ACHN (cell line): Measurements from ENCODE around the gene SUMO4.

Experiments used
- DNase-seq: peaks from one replicate; pipeline ENCODE4 v3.0.0-alpha.2; 2015
- in situ Hi-C: cut with HindIII; loops from 2 replicates; pipeline ENCODE4 v1.10.0; 2017; ENCODE audit warnings: low sequenced_read_pairs, low pct_ligation_motif_present, low pct_unique_long_range_greater_than_20kb

Gene SUMO4

DNA sequence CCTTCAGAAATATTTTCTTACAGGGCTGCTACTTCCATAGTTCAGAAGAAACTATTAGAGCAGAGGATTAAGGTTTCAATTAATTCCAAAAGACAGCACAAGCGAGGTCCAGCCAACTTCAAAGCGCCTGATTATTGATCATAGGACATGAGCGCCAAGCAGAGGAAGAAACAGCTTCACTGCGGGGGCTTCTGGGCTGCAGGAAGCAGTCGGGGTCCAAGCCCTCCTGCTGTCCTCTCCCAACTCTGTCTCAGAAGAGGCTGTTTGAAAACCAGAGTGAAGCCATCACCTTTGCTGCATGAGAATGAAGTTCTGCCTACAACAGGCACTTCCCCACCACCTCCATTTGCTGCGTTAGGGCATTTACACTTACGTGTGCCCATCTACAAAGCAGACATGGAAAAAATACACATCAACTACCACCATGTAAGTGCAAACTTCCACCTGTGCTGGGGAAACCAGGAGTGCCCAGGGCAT, 23.9 kb downstream of the SUMO4 start:
- in situ Hi-C loops = no loop called here
- DNase-seq = no peak

DNA sequence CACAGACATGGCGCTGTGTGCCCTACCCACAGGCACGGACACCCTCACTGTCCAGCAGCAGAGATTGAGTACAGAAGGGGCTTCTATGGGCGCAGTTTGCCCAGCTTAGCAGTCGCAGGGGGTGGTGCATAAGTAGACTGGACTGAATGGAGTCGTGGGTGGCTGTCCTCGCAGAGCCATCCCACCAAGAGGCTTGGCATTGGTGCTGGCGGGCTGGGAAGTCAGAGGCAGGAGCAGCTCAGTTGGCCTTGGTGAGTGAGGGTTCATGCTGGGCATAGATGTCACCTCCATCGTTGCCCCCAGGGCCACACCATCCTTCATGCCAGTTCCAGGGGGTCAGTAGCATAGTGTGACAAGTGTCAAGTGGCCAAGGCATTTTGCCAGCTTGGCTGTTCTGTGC, 25.2 kb downstream of the SUMO4 start:
- in situ Hi-C loops = loop anchor here (25.0 kb wide), 1 partner anchor 338 kb away; no protein-coding TSS in a partner anchor
- DNase-seq = no peak

DNA sequence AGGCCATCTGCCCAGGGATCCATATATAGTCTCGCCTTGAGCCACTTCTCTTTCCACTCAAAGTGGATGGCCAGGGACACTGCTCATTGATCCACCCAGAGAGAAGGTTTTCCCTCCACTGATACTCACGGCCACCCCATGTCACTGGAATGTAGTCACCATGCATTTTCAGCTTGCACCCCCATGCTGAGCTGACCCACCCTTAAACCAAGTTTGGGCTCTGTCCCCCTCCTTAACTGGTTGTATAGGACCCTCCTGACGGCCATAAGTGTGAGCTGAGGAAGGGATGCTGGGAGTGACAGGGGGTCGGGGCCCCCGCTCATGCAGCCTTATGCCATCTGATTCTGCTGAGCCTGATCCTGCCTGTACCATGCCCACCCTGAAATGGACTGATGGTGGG, 25.7 kb downstream of the SUMO4 start:
- in situ Hi-C loops = loop anchor here (25.0 kb wide), 1 partner anchor 338 kb away; no protein-coding TSS in a partner anchor
- DNase-seq = no peak

DNA sequence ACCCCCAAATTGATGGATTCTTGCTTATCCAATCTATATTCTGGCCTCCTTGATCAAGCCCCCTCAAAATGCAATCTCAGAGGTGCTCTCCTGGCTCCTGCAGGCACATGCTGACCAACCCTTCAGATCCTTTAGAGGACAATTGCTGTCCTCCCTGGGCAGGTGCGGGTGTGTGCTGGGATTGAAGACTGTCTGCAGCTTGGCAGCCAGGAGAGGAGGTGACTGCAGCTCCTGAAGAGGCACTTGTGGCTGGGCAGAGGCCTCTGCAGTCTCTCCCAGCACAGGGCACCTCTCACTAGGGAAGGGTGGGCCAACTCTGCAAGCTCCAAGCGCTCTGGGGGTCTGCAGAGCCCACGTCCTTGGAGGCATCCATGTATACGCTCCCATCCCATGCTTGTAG, 28.5 kb downstream of the SUMO4 start:
- no peak for DNase-seq
- in situ Hi-C loops = loop anchor here (25.0 kb wide), 1 partner anchor 341 kb away; no protein-coding TSS in a partner anchor

DNA sequence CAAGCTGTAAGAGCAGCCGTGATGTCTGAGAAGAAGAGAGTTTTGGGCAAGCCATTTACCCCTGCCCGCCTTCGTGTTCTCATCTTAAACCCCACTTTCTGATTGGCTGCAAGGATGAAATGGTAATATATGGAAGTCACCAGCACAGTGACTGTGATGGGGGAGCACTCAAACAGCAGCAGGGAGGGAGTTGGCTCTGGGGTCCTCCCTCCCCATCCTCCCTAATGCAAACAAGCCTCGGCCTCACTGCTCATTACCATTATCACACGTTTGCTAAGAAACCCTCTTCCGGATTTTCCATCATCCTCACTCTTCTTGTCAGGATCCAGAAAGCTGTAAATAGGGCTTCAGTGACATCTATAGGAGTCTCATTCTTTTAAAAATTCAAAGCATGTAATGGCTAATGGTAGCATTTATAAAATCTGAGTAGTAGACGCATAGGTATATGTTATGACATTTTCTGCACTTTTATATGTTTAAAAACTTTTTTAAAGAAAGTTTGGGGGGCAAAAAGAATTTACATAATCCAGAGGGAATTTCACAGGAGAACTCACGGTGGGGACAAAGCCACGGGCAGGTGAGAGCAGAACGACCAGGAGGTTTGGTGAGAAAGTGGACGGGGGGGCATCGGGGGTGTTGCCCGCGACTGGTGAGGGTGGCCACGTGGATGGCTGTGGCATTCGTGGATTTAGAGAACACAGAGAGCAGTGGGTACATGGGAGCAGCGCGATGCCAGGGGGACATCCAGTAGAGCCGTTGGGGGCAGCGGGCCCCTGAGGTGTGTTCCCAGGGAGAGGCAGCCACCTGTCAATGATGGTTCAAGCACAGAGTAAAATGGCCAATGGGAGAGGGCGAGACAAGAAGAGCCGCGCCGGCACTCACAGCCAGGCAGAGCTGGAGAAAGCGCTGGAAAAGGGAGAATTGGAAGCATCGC, 29.6 kb downstream of the SUMO4 start:
- no peak for DNase-seq
- in situ Hi-C loops = loop anchor here (25.0 kb wide), 1 partner anchor 342 kb away; no protein-coding TSS in a partner anchor

DNA sequence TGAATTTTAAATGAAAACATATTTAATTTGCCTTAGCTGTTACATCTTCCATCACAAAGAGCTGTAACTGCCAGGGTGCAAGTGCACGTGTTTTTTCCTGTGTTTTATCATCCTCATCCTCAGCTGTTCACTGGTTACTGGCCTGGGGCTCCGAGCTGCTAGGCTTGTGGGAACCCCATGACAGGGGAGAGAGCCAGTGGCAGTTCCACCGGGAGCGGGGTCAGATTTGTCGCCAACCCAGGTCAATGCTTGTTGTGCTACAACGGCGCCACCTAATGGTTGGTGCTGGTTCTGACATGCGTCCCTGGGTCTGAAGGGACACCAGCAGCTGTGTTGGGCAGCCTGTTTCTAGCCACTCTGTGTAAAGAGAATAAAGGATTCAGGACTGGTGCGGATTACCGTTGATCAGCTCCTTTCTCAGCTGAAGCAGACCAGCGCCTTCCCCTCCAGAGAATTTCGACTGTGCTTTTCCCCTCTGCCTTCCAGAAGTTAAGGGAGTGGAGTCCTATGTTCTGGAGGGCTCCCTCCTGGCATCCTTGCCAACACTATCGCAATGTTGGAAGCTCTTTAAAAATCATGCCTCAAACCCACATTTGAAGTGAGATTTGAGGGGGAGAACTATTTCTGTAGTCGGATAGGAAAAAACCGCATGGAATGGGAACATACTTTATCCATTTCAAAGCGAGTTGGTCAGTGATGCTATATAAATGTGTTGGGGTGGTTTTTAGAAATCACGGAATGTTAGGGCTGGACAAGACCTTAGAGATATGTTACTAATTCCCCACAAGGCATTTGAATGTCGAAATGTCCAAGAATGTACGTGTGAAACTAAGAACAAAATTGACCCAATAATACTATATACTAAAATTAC, 32.1 kb downstream of the SUMO4 start:
- in situ Hi-C loops = loop anchor here (25.0 kb wide), 1 partner anchor 345 kb away; no protein-coding TSS in a partner anchor
- peak; percentile 70 for DNase-seq

DNA sequence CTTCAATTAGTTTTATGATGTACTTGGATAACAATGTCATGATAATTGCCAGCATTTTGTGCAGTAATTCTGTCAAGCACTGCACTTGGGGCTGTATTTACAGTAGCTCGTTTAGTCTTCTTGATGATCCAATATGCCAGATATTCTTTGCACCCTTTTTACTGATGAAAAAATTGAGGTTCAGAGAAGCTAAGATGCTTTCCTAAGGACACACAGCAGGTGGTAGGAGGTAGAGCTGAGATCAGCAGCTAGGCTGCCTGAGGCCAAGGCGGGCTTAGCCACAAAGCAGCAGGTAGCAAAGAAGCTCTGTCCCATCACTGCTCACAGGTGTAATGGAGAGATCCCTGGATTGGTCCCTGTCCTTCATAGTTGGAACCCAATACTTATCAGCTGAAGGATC, 33.3 kb downstream of the SUMO4 start:
- in situ Hi-C loops = loop anchor here (25.0 kb wide), 1 partner anchor 346 kb away; no protein-coding TSS in a partner anchor
- no peak for DNase-seq

DNA sequence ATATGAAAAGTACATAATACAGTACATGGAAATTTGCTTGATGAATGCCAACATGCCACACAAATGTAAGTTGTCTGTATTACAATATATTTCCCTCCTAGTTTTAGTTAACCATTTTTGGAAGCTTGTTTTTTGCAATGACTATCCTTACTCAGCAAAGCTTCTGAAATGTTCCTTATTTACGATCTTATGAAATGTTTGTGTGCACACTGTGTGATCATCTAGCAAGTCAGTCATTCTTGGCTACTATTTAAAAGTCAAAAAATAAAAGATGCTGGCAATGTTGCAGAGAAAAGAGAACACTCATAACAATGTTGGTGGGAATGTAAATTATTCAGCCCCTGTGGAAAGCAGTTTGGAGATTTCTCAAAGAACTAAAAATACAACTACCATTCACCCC, 33.8 kb downstream of the SUMO4 start:
- in situ Hi-C loops = loop anchor here (25.0 kb wide), 1 partner anchor 347 kb away; no protein-coding TSS in a partner anchor
- DNase-seq = no peak

DNA sequence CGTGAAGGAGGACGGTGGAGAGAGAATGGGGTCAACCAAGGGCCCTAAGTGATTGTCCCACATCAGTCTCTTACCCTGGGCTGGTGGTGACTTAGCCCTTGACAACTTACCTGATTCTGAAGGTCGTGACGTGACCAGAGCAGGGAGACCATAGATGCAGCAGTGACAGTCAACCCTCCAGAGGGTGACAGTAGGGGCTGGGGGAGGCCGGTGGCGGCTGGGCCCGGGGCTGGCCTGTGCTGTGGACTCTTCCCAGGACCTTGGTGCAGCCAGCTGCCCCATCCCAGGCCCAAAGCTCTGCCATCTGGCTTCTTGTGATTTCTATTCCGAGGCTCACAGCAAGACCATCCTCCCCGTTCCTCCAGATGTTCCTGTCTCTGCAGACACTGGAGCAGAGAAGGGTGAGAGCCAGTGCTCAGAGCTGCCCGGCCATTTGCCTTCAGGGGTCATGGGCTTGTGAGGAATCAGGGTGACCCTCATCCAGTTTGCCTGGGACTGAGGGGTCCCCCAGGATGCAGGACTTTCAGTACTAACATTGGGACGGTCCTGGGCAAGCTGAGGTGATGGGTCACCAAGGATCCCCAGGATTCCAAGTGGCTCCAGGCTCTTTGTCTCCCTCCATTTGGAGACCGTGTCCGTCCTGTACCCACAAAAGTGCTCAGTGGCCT, 36.0 kb downstream of the SUMO4 start:
- in situ Hi-C loops = loop anchor here (25.0 kb wide), 1 partner anchor 349 kb away; no protein-coding TSS in a partner anchor

DNA sequence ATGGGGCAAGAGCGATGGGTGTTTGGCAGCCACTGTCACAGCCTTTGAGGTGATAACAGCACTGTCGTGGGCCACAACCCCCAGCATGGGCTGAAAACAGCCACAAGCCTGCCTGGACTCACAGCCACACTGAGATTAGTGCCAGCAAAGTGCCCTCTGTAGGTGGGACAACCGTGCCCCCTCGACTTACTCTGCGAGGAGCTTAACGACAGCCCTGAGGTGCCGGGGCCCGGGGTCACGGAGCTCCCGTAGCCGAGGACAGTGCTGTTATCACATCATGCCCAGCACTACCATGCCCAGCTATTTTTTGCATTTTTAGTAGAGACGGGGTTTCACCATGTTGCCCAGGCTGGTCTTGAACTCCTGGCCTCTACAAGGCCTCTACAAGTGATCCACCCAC, 36.6 kb downstream of the SUMO4 start:
- in situ Hi-C loops = loop anchor here (25.0 kb wide), 1 partner anchor 349 kb away; no protein-coding TSS in a partner anchor

More for the DNA sequence above, 36.0 kb downstream of the SUMO4 start:
- no peak for DNase-seq

DNA sequence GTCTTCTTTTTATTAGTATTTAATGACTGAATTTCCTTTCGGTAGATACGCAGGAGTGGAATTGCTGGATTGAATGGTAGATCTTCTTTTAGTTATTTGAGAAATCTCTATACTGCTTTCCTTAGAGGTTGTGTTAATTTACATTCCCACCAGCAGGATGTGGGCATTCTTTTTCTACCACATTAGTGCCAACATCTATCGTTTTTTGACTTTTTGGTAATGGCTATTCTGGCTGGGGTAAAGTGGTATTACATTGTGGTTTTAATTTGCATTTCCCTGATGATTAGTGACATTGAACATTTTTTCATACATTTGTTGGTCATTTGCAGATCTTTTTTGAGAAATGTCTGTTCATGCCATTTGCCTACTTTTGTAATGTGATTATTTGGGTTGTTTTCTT, 37.1 kb downstream of the SUMO4 start:
- no peak for DNase-seq
- in situ Hi-C loops = loop anchor here (25.0 kb wide), 1 partner anchor 350 kb away; no protein-coding TSS in a partner anchor

More for the DNA sequence above, 36.6 kb downstream of the SUMO4 start:
- DNase-seq = no peak

DNA sequence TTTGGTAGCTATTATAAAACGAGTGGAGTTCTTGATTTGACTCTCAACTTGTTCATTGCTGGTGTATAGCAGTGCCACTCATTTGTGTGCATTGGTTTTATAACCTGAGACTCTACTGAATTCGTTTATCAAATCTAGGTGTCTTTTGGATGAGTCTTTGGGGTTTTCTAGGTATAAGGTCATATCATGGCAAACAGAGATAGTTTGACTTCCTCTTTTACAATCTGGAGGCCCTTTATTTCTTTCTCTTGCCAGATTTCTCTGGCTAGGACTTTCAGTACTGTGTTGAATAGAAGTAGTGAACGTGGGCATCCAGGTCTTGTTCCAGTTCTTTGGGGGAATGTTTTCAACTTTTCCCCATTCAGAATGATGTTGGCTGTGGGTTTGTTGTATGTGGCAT, 38.8 kb downstream of the SUMO4 start:
- in situ Hi-C loops = loop anchor here (25.0 kb wide), 1 partner anchor 352 kb away; no protein-coding TSS in a partner anchor
- DNase-seq = no peak

DNA sequence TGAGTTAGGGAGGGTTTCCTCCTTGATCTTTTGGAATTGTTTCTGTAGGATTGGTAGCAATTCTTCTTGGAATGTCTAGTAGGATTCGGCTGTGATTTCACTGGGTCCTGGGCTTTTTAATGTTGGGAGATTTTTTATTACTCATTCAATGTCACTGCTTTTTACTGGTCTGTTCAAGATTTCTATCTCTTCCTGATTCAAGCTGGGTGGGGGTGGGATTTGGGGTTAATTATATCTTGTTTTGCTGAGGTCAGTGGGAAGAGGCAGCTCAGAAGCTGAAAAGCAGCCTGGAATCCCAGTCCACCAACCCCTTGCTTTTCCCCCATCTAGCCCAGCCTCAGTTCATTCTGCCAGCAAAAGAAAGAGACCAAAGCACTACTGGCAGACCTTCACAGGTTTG, 39.6 kb downstream of the SUMO4 start:
- DNase-seq = no peak
- in situ Hi-C loops = loop anchor here (25.0 kb wide), 1 partner anchor 352 kb away; no protein-coding TSS in a partner anchor

DNA sequence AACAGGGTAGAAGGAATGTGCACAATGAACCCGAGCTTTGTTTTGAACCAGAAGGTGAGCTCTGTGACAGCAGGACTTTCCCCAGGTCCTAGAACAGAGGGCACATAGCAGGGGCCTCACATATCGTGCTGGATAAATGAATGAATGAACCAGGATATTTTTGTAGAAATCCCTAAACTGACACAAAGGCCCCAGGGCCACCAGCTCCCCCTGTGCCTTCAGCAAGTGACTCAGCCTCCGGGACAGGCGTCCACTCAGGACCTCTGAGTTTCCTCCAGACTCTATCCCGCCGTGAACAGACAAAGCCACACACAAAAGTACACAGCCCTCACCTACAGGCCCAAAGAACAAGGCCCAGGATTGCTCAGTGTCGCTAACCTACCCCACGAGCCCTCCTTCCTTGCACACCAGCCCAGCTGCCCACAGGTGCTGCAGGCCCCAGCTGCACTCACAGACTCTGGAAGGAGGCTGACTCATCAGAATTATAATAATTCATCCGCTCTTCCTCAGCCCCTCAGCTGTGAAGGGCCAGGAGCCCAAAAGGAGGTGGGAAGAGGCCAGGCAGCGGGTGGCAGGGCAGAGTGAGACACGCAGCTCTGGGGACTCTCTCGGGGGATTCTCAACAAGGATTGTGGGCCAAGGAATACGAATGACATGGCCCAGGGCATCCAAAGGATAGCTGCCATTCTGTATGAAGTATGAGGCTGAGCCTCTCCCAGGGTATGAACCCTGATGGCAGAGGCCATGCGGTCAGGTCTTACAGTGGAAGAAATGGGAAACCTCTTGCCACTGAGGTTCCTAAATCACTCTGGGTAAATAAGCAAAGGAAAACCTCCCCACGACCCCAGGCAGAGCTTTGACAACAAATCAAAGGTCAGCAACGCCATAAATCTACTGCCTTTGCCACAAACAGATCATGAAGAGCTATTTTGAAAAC, 40.9 kb downstream of the SUMO4 start:
- no peak for DNase-seq
- in situ Hi-C loops = loop anchor here (25.0 kb wide), 1 partner anchor 354 kb away; no protein-coding TSS in a partner anchor

DNA sequence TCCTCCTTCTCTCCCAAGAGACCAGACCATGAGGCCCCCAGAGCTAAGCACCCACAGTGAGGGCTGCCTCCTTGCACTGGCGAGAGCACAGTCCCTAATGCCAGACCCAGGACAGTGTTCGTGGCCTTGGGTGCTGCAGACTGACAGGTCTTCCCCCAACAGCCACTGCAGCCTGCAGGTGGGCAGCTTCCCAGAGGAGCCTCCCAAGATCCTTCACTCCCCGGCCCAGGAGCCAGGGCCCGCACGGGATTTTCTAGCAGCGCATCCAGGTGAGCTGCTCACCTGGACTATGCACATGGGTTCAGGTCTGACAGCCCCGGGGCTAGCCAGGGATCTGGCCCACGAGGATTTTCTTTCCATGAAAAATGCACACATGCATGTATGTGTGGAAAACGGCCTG, 41.7 kb downstream of the SUMO4 start:
- in situ Hi-C loops = loop anchor here (25.0 kb wide), 1 partner anchor 354 kb away; no protein-coding TSS in a partner anchor
- DNase-seq = no peak

DNA sequence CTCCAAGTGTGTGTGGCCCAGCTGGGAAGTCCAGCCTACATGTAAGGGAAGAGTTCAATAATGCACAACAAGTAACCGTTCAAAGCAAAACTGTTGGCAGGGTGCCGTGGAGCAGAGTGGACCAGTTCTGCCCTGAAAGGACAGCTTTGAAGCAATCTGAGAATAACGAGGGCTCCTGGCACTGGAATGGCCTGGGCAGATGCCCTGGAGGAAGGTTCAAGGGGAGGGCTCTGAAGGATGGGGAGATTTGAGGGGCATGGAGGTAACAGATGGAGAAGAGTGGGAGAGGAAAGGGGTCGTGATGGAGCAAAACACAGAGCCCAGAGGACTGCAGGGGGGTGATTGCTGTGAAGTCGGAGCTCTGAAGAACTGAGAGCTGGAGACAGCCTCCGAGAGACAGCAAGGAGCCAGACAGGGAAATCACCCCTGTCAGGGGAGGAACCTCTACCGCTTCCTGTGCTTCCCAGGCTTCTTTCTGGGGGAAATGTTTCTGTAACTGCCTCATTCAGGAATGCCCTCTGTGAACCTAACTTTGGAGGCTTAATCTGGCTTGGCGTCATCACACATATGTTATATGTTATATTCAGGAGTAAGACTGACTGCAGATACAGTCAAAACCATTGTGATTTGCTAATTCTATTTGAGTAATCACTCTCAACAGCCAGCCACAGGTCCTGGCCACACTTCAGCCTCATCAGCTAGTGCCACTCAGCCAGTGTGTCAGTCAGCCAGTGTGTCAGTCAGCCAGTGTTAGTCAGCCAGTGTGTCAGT, 43.5 kb downstream of the SUMO4 start:
- in situ Hi-C loops = loop anchor here (25.0 kb wide), 1 partner anchor 356 kb away; no protein-coding TSS in a partner anchor
- no peak for DNase-seq
